Adrenal gland (tissue), 5 donors: ENCODE measurements around the gene CDC42SE1.

ENCODE experiments used
- CTCF ChIP-seq, 6 experiments: fragments of 450-650 bp in 4 of 6; fragments of 200-600 bp in 2 of 6; sonication (generic) in 1 of 6; IDR thresholded peaks; 1 replicate in 5 of 6; 2 replicates in 1 of 6; pipeline versions ENCODE4 v1.5.1 to v1.8.0; 2016 to 2021; ENCODE audit warnings: antibody characterized with exemption in 6 of 6, mild to moderate bottlenecking in 2 of 6, moderate library complexity in 1 of 6
- POLR2A ChIP-seq, 2 donors: fragments of 450-650 bp; IDR thresholded peaks; one replicate each; pipeline ENCODE4 v1.6.1; 2017; ENCODE audit warnings: antibody characterized with exemption in 2 of 2, mild to moderate bottlenecking in 2 of 2, moderate library complexity in 1 of 2
- donor health status: DM: no; HTN: no; CAD: no.

GRCh38 chr1:151054971-151055547 is 4.4 kb downstream of the CDC42SE1 start:
- no peak for TF ChIP-seq POLR2A (IDR thresholded peaks at IDR 0.05)
- no peak for TF ChIP-seq CTCF (IDR thresholded peaks at IDR 0.05)
